GM19455 (cell line): ENCODE measurements around the gene MTF2.
"Not testable (repeated sequence)": the region's sequence is repeated elsewhere in the genome, so short reads cannot be mapped to it uniquely, and the experiment has no call there.

Experiments
- ATAC-seq: cut with Tn5 transposase; IDR thresholded peaks from one replicate; pipeline ENCODE4 v1.9.1; 2021; ENCODE audit not compliant: unreplicated experiment

MTF2 gene

DNA sequence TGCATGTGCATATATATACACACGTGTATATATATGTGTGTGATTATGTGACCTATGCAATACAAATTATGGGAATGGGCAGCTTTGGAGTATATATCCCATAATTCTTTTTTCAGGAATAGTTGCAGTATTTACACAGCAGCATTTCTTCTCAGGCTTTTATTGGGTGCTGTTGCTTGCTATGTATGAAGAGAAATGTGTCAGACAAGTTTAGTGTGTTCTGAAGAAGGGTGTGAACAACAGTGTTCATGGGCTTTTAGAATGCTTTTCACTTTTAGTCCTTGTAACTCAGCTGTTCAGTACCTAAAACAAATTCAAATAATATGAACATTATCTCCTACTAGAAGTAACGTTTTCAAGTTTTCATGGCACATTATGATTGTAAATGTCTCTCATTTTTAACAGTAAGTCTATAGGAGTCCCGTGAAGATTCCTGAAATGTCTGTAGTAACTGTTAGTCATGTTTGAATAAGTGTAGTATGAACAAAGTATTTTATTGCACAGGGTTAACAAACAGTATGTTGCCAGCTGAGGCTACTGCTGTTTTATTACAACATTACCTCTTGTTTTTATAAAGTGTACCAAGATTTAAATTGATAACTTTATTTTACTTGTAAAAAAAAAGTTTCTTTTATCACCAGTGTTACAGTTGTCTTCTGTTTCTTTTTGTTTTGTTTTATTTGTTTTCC, 58.7 kb downstream of the MTF2 start:
- ATAC-seq = no peak

- no peak for ATAC-seq
These were observed 61.0 kb downstream of the MTF2 start for GRCh38 chr1:93140106-93140505.

DNA sequence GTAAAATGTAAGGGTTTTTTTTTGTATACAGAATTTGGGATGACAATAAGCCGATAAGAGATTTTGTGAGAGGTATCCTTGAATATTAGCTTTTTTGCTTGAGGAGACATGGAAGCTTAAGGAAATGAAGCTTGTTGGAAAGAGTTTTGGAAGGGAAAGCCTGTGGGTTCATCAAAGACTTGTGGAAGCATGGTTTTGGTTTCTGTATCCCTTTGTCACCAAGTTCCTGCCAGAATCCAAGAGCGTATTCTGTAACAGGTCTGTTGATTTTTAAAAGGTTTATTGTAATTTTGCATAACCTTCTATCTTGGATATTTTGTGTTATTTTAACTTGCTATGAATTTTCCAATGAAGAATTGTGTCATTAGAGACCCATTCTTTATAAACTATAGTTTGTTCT, 63.1 kb downstream of the MTF2 start:
- no peak for ATAC-seq

DNA sequence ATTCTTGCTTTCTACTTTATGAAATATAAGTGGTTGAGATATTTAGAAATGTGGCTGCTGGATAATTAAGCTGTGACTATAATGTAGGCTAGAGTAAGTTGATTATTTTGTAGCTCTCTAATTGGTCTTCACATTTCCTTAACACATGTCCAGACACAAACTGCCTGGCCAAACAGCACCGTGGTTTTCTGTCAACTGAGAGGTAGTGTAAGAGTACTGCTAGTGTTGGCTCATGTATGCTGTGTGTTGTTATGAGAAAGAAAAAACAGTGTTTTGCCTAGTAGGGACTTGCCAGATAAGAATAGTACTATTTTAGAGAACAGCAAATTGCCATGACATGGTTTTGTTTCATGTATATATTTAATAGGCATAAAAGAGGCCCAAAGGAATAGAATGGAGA, 64.1 kb downstream of the MTF2 start:
- ATAC-seq = no peak

DNA sequence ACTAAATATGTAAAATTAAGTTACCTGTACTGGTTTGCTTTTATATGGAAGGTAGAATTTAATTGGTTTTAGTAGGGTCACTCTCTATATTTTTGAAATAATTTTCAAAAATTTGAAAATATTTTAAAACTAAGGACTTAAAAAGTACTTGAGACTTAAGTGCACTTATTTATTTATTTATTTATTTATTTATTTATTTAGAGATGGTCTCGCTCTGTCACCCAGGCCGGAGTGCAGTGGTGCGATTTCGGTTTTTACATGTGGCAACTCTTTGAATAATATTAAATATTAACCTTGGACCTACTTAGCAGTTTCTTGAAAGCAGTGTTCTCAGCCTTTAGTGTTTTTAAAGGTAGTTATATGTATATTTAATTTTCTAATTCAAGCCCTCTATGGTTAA, 64.7 kb downstream of the MTF2 start:
- no peak for ATAC-seq

DNA sequence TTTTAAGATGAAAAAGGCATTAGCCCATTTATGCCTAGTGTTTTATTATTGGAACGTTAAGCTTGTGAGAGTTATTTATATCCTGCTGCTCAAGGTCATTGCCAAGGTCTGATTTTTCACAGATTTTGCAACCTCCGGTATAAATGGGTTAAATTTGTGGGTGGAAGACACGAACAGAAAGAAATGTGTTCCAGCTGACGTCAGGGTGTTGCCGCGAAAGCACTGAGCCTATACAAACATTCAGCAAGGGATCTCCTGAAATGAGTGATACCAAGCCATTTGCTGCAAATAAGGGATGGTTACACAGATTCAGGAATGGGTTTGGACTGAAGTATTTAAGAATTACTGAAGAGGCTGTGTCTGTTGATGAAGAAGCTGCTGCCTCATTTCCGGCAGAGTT, 68.9 kb downstream of the MTF2 start:
- ATAC-seq = no peak

GRCh38 chr1:93150729-93151128, 71.6 kb downstream of the MTF2 start:
- ATAC-seq = no peak

DNA sequence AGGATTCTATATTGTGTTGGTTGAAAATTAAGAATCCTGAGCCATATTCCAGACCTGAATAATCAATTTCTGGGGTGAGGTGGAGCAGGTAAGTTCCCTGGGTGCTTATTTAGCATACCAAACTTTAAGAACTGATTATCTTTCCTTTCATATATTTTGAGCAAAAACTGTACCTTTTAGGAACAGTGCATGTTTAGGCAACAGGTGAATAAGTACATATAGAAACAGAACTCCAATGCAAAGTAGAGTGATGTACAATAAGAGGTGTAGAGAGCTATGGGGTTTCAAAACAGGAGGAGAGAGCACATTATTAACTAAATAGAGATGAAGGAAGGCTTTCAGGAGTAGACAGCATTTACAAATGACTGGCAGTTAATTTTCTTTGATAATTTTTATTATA, 72.4 kb downstream of the MTF2 start:
- no peak for ATAC-seq

DNA sequence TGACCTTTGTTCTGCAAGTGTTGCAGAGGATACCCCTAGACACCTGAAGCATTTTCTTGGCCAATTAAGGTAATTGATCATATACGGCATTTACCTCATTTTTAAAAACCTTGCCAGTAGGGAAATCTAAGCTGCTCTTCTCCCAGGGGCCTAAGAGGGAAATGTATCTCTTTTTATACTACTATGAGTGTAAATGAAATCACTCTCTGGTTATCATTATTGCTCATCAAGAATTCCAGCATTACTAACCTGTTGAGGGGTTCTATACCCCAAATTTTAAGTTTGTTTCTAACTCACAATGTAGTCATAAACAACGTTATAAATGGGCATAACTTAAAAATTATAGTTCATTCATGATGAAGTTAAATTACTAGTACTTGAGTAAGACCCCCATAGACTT, 73.8 kb downstream of the MTF2 start:
- ATAC-seq = no peak

GRCh38 chr1:93154898-93155297, 75.8 kb downstream of the MTF2 start:
- no peak for ATAC-seq

DNA sequence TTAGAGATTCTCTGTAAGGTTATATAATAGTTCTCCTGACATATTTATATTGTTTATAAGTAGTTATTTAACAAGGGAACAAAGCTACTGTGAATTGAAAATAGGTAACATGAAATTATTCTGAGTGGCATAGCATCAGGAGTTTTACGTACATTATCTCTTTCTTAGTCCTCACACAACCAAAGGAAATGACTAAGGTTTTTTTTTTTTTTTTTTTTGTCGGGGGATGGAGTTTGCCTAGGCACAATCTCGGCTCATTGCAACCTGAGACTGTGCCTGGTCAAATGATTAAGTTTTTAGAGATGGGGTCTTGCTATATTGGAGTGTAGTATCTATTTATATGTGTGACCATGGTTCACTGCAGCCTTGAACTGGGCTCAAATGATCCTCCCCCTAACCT, 76.3 kb downstream of the MTF2 start:
- ATAC-seq = no peak

GRCh38 chr1:93159337-93159736, 80.3 kb downstream of the MTF2 start:
- ATAC-seq = no peak

DNA sequence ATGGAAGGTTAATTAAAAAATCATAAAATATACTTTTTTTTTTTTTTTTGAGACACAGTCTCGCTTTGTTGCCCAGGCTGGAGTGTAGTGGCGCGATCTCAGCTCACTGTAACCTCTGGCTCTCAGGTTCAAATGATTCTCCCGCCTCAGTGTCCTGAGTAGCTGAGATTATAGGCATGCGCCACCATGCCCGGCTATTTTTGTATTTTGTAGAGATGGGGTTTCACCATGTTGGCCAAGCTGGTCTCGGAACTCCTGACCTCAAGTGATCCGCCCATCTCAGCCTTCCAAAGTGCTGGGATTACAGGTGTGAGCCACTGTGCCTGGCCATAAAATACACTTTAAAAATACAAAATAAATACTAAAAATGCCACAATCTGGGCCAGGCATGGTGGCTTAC, 84.2 kb downstream of the MTF2 start:
- ATAC-seq = not testable (repeated sequence)

GRCh38 chr1:93164816-93165215, 85.7 kb downstream of the MTF2 start:
- no peak for ATAC-seq

- ATAC-seq = not testable (repeated sequence)
These were observed 86.8 kb downstream of the MTF2 start for GRCh38 chr1:93165895-93166294.

DNA sequence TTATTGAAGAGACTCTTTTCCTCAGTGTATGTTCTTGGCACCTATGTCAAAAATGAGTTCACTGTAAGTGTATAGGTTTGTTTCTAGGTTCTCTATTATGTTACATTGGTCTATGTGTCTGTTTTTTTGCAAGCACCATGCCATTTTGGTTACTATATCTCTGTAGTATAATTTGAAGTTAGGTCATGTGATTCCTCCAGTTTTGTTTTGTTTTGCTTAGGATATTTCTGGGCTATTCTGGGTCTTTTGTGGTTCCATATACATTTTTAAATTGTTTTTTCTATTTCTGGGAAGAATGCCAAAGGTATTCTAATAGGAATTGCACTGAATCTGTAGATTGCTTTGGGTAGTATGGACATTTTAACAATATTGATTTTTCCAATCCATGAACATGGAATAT, 87.9 kb downstream of the MTF2 start:
- no peak for ATAC-seq

- not testable (repeated sequence) for ATAC-seq
These were observed 91.1 kb downstream of the MTF2 start for GRCh38 chr1:93170141-93170678.

DNA sequence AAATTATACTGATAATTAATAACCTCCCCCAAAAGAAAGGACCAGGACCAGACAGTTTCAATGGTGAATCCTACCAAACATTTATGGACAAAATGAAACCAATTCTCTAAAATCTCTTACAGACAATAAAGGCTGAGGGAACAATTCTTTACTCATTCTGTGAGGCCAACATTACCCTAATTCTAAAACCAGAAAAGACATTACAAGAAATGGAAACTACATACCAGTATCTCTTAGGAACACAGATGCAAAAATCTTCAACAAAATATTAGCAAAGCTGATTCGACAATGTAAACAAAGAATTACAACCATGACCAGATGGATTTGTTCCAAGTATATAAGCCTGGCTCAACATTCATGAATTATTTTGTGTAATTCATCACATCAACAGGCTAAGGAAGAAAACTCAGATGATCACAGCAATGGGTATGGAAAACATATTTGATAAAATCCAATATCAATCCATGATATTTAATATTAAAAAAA, 92.5 kb downstream of the MTF2 start:
- ATAC-seq = no peak

DNA sequence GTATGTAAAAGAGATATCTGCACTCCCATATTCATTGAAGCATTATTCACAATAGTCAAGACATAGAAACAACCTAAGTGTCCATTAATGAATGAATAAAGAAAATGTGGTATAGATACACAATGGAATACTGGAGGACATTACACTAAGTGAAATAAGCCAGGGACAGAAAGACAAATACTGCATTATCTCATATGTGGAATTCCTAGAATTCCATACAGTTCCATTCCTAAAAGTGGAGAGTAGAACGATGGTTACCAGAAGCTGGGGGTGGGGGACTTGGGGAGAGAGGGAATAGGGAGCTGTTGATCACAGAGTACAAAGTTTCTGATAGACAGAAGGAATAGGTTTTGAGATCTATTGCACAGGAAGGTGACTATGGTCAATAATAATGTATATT, 93.7 kb downstream of the MTF2 start:
- ATAC-seq = no peak

GRCh38 chr1:93174638-93175037, 95.6 kb downstream of the MTF2 start:
- ATAC-seq = not testable (repeated sequence)

DNA sequence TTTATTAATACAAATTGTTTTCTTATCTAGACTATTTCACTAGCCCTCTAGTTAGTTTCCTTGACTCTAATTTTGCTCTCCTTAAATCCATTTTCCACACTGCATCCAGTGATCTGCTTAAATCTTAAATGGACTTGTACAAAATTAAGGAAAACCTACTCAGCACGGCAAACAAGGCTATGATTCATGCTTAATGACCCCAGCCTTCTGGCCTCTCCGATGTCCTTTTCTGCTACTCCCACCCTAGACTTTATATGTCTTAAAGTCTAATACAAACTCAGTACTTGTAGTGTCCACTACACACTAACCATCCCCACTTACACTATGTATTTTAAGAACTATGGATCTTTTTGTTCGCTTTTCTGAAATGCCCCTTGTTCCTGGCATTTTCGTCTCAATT, 98.9 kb downstream of the MTF2 start:
- no peak for ATAC-seq

- no peak for ATAC-seq
These were observed 99.3 kb downstream of the MTF2 start for GRCh38 chr1:93178418-93178817.
